Activated CD8-positive, alpha-beta memory T cell treated with anti-CD3 and anti-CD28 coated beads, Interleukin-2, amount 50 U/mL, for 4 hours (primary cell): ENCODE results near the gene GPX5.
"Not testable (repeated sequence)": the region's sequence is repeated elsewhere in the genome, so short reads cannot be mapped to it uniquely, and the experiment has no call there.

Source experiments
- DNase-seq: peaks from one replicate; pipeline ENCODE4 v3.0.0-alpha.2; 2020

Gene GPX5

GRCh38 chr6:28517964-28518363, 7.7 kb upstream of the GPX5 start:
- DNase-seq = no peak

GRCh38 chr6:28522594-28523240, 3.0 kb upstream of the GPX5 start:
- no peak for DNase-seq

GRCh38 chr6:28523241-28523622, 2.4 kb upstream of the GPX5 start:
- peak; percentile 33 for DNase-seq

GRCh38 chr6:28530777-28531176, 5.1 kb downstream of the GPX5 start:
- DNase-seq = no peak

GRCh38 chr6:28531479-28532128, 5.9 kb downstream of the GPX5 start:
- no peak for DNase-seq

GRCh38 chr6:28534306-28534705, 8.6 kb downstream of the GPX5 start:
- no peak for DNase-seq

- DNase-seq = no peak
Measured at GRCh38 chr6:28534875-28535274, 9.2 kb downstream of the GPX5 start.

- no peak for DNase-seq
Measured at GRCh38 chr6:28537065-28537464, 11.4 kb downstream of the GPX5 start.

- no peak for DNase-seq
Measured at GRCh38 chr6:28537509-28538140, 11.9 kb downstream of the GPX5 start.

- DNase-seq = no peak
Measured at GRCh38 chr6:28541996-28542395, 16.3 kb downstream of the GPX5 start.

GRCh38 chr6:28542440-28543296, 17.0 kb downstream of the GPX5 start:
- DNase-seq = peak; percentile 47

GRCh38 chr6:28543651-28544610, 18.2 kb downstream of the GPX5 start:
- DNase-seq = peak; percentile 37

- no peak for DNase-seq
Measured at GRCh38 chr6:28545955-28546354, 20.3 kb downstream of the GPX5 start.

- not testable (repeated sequence) for DNase-seq
Measured at GRCh38 chr6:28547003-28547402, 21.3 kb downstream of the GPX5 start.

- no peak for DNase-seq
Measured at GRCh38 chr6:28551891-28552666, 26.4 kb downstream of the GPX5 start.

- DNase-seq = no peak
Measured at GRCh38 chr6:28553384-28553985, 27.8 kb downstream of the GPX5 start.

- DNase-seq = no peak
Measured at GRCh38 chr6:28553986-28554881, 28.6 kb downstream of the GPX5 start.

GRCh38 chr6:28555136-28555535, 29.5 kb downstream of the GPX5 start:
- no peak for DNase-seq

- DNase-seq = no peak
Measured at GRCh38 chr6:28558629-28559028, 32.9 kb downstream of the GPX5 start.
